ENCODE data around the gene CHIC2.
"Not testable (repeated sequence)": the region's sequence is repeated elsewhere in the genome, so short reads cannot be mapped to it uniquely, and the experiment has no call there.

The CHIC2 gene

DNA sequence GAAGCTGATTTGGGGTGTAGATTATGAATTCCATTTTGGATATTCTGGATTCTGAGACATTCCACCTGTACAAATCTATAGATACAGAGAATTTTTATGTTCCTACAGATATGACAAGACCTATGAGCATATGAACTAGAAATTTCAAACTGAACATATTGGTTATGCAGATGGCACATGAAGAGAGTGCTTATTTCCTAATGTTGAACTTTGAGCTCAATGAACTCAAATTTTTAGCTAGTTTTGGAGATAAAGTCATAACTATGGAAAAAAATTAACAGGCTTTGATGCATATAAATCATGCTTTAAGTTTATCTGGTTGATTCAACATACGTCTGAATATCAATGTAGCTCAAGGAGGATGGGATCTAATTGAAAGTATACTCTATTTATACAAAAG, 8.9 kb downstream of the CHIC2 start:
- Histone ChIP-seq H3K9me3 (ENCODE audit: control insufficient read depth, low read length) (no peaks in the 10 kb centered on the region), H3K9ac (ENCODE audit: low read length) (no peak overlapping the region), H3K4me3 (ENCODE audit: low read length) (no peak overlapping the region), H3K36me3 (ENCODE audit: control insufficient read depth, insufficient read depth, low read length, severe bottlenecking) (no peaks in the 10 kb centered on the region), H3K27me3 (replicated peaks; ENCODE audit: control insufficient read depth, insufficient read depth, low read length) (no peaks in the 10 kb centered on the region), H3K4me1 (ENCODE audit: control insufficient read depth, insufficient read depth, low read length) (peaks cover 62% of the 10 kb centered on the region)
- no peak for DNase-seq (ENCODE audit: low read depth)

DNA sequence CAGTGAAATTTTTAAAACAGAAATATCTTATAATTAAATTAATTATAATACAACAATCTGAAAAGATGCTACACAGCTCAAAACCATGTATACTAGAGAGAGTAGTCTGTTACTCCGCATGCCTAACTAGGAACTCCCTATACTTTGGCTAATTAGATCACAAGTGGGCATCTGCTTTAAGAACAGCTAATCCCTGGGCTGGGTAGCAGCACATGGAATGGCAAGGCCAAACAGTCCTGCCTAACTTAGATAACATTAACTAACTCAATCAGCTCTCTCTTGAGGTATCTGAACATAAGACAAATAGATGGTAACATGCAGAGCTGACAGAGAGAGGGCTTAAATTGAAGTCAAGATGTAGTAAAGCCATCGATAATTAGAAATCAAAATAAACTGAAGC, 9.9 kb downstream of the CHIC2 start:
- Histone ChIP-seq H3K36me3 (ENCODE audit: control insufficient read depth, insufficient read depth, low read length, severe bottlenecking) (no peaks in the 10 kb centered on the region), H3K4me3 (ENCODE audit: low read length) (no peak overlapping the region), H3K9me3 (ENCODE audit: control insufficient read depth, low read length) (no peaks in the 10 kb centered on the region), H3K9ac (ENCODE audit: low read length) (no peak overlapping the region), H3K4me1 (ENCODE audit: control insufficient read depth, insufficient read depth, low read length) (peaks cover 62% of the 10 kb centered on the region), H3K27me3 (replicated peaks; ENCODE audit: control insufficient read depth, insufficient read depth, low read length) (no peaks in the 10 kb centered on the region)
- DNase-seq (ENCODE audit: low read depth): no peak

DNA sequence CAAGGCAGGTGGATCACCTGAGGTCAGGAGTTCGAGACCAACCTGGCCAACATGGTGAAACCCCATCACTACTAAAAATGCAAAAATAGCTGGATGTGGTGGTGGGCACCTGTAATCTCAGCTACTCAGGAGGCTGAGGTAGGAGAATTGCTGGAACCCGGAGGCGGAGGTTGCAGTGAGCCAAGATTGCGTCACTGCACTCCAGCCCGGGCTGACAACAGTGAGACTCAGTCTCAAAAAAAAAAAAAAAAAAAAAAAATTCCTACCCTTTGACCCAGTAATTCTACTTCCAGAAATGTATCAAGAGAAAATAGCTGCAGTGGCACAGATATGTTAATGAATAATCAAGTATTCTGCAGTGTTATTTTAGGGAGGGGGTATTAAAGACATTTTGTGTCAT, 11.1 kb downstream of the CHIC2 start:
- H3K36me3 ChIP-seq (ENCODE audit: control insufficient read depth, insufficient read depth, low read length, severe bottlenecking); H3K9me3 ChIP-seq (ENCODE audit: control insufficient read depth, low read length); H3K27me3 ChIP-seq (replicated peaks; ENCODE audit: control insufficient read depth, insufficient read depth, low read length); H3K4me3 ChIP-seq (ENCODE audit: low read length); H3K9ac ChIP-seq (ENCODE audit: low read length); DNase-seq (ENCODE audit: low read depth): not testable (repeated sequence)
- H3K4me1 ChIP-seq (ENCODE audit: control insufficient read depth, insufficient read depth, low read length): peaks cover 65% of the 10 kb centered on the region

DNA sequence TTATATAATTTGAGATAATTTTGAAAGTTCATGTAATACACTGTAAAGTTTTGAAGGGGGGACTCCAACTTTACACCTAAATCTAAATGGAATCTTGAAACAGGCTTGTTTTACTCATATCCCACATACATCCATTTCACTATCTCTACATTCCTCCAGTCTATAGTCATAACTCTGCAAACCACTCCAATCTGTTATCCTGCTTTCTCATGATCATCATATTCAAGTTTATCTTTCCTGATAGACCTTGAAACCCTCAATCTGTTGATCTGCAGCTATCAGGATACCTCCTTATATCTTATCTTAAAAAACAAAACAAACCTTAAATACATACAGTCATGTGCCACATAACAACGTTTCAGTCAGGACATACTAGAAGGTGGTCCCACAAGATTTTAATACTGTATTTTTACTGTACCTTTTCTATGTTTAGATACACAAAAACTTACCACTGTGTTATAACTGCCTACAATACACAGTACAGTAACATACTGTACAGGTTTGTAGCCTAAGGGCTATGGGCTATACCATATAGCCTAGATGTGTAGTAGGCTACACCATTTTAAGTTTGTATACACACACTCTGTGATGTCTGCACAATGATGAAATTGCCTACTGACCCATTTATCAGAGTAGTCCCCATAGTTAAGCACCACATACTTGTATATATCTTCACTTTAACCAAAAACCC, 14.0 kb downstream of the CHIC2 start:
- H3K36me3 ChIP-seq (ENCODE audit: control insufficient read depth, insufficient read depth, low read length, severe bottlenecking): peaks cover 13% of the 10 kb centered on the region

DNA sequence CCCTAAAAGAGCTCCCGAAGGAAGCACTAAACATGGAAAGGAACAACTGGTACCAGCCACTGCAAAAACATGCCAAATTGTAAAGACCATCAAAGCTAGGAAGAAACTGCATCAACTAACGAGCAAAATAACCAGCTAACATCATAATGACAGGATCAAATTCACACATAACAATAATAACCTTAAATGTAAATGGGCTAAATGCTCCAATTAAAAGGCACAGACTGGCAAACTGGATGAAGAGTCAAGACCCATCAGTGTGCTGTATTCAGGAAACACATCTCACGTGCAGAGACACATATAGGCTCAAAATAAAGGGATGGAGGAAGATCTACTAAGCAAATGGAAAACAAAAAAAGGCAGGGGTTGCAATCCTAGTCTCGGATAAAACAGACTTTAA, 20.8 kb downstream of the CHIC2 start:
- H3K9ac ChIP-seq (ENCODE audit: low read length); H3K27me3 ChIP-seq (replicated peaks; ENCODE audit: control insufficient read depth, insufficient read depth, low read length); H3K4me3 ChIP-seq (ENCODE audit: low read length); DNase-seq (ENCODE audit: low read depth); H3K4me1 ChIP-seq (ENCODE audit: control insufficient read depth, insufficient read depth, low read length); H3K9me3 ChIP-seq (ENCODE audit: control insufficient read depth, low read length): not testable (repeated sequence)
- H3K36me3 ChIP-seq (ENCODE audit: control insufficient read depth, insufficient read depth, low read length, severe bottlenecking): peaks cover 40% of the 10 kb centered on the region

More for the DNA sequence above, 14.0 kb downstream of the CHIC2 start:
- Histone ChIP-seq H3K27me3 (replicated peaks; ENCODE audit: control insufficient read depth, insufficient read depth, low read length) (no peaks in the 10 kb centered on the region), H3K9ac (ENCODE audit: low read length) (no peak overlapping the region), H3K4me3 (ENCODE audit: low read length) (no peak overlapping the region), H3K4me1 (ENCODE audit: control insufficient read depth, insufficient read depth, low read length) (peaks cover 42% of the 10 kb centered on the region), H3K9me3 (ENCODE audit: control insufficient read depth, low read length) (no peaks in the 10 kb centered on the region)
- DNase-seq (ENCODE audit: low read depth): no peak

DNA sequence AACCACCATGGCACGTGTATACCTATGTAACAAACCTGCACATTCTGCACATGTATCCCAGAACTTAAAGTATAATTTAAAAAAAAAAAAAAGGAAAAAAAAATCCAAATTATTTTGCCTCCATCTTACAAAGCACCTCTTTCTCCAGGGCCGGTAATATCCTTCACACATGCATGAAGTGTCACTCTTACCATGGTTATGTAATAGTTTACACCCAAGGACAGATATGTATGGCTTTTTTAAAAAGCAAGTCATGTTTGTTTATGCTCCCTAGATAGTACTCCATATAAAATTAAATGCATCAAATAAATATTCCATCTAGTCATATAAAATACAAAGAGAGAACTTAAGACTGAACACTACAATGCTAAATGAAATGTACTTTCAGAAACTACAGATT, 22.5 kb downstream of the CHIC2 start:
- Histone ChIP-seq H3K9me3 (ENCODE audit: control insufficient read depth, low read length) (no peaks in the 10 kb centered on the region), H3K4me1 (ENCODE audit: control insufficient read depth, insufficient read depth, low read length) (peaks cover 9% of the 10 kb centered on the region)

DNA sequence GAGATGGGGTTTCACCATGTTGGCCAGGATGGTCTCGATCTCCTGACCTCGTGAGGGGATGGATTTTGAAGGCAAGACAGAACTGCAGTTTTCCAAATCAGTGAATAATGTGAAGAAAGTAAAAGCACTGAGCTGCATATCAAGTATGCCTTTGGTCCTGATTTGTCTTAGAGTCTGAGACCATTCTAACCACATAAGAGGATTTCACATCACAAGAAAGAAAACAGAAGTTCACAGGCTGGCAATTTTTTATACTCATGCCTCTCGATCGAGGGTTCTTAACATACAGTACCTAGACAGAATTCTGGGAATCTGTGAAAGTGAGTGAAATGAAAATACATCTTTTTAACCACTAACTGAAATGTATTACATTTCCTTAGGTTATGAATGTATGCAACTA, 23.3 kb downstream of the CHIC2 start:
- H3K27me3 ChIP-seq (replicated peaks; ENCODE audit: control insufficient read depth, insufficient read depth, low read length): no peaks in the 10 kb centered on the region
- no peak overlapping the region for H3K4me3 ChIP-seq (ENCODE audit: low read length)
- peaks cover 9% of the 10 kb centered on the region for H3K4me1 ChIP-seq (ENCODE audit: control insufficient read depth, insufficient read depth, low read length)
- no peak overlapping the region for H3K9ac ChIP-seq (ENCODE audit: low read length)
- H3K36me3 ChIP-seq (ENCODE audit: control insufficient read depth, insufficient read depth, low read length, severe bottlenecking): peaks cover 39% of the 10 kb centered on the region
- DNase-seq (ENCODE audit: low read depth): no peak
- no peaks in the 10 kb centered on the region for H3K9me3 ChIP-seq (ENCODE audit: control insufficient read depth, low read length)

More for the DNA sequence above, 22.5 kb downstream of the CHIC2 start:
- Histone ChIP-seq H3K4me3 (ENCODE audit: low read length) (no peak overlapping the region), H3K9ac (ENCODE audit: low read length) (no peak overlapping the region), H3K36me3 (ENCODE audit: control insufficient read depth, insufficient read depth, low read length, severe bottlenecking) (peaks cover 33% of the 10 kb centered on the region), H3K27me3 (replicated peaks; ENCODE audit: control insufficient read depth, insufficient read depth, low read length) (no peaks in the 10 kb centered on the region)
- no peak for DNase-seq (ENCODE audit: low read depth)

DNA sequence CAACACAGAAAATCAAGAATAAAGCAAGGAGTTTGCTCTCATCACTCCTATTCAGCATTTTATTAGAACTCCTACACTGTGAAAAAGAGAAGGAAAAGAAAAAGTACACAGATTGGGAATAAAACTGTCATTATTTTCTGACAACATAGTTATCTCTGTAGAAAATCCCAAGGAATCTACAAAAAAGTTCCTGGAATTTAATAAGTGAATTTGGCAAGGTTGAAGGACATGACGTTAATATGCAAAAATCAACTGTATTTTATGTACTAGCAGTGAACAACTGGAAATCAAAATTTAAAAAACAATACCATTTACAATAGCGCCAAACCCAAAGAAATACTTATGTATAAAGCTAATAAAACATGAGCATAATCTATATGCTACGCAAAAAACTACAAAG, 26.3 kb downstream of the CHIC2 start:
- no peak overlapping the region for H3K4me3 ChIP-seq (ENCODE audit: low read length)
- peaks cover 59% of the 10 kb centered on the region for H3K36me3 ChIP-seq (ENCODE audit: control insufficient read depth, insufficient read depth, low read length, severe bottlenecking)
- peaks cover 9% of the 10 kb centered on the region for H3K4me1 ChIP-seq (ENCODE audit: control insufficient read depth, insufficient read depth, low read length)
- H3K27me3 ChIP-seq (replicated peaks; ENCODE audit: control insufficient read depth, insufficient read depth, low read length): no peaks in the 10 kb centered on the region
- H3K9ac ChIP-seq (ENCODE audit: low read length): no peak overlapping the region
- no peak for DNase-seq (ENCODE audit: low read depth)
- no peaks in the 10 kb centered on the region for H3K9me3 ChIP-seq (ENCODE audit: control insufficient read depth, low read length)

DNA sequence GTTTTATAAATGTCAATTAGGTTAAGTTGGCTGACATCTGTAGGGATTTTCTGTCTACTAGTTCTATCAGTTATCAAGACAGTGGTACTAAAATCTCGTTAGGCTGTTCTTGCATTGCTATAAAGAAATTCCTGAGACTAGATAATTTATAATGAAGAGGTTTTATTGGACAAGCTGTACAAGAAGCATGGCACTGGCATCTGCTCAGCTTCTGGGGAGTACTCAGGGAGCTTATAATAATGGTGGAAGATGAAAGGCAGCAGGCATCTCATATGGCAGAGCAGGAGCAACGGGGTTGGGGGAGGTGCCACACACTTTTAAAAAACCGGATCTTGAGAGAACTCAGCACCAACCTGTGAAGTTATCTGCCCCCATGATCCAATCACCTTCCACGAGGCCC, 28.2 kb downstream of the CHIC2 start:
- H3K4me1 ChIP-seq (ENCODE audit: control insufficient read depth, insufficient read depth, low read length): peaks cover 12% of the 10 kb centered on the region
- H3K9ac ChIP-seq (ENCODE audit: low read length): no peak overlapping the region
- no peak for DNase-seq (ENCODE audit: low read depth)
- no peak overlapping the region for H3K4me3 ChIP-seq (ENCODE audit: low read length)
- no peaks in the 10 kb centered on the region for H3K27me3 ChIP-seq (replicated peaks; ENCODE audit: control insufficient read depth, insufficient read depth, low read length)
- H3K36me3 ChIP-seq (ENCODE audit: control insufficient read depth, insufficient read depth, low read length, severe bottlenecking): peaks cover 48% of the 10 kb centered on the region
- H3K9me3 ChIP-seq (ENCODE audit: control insufficient read depth, low read length): no peaks in the 10 kb centered on the region

DNA sequence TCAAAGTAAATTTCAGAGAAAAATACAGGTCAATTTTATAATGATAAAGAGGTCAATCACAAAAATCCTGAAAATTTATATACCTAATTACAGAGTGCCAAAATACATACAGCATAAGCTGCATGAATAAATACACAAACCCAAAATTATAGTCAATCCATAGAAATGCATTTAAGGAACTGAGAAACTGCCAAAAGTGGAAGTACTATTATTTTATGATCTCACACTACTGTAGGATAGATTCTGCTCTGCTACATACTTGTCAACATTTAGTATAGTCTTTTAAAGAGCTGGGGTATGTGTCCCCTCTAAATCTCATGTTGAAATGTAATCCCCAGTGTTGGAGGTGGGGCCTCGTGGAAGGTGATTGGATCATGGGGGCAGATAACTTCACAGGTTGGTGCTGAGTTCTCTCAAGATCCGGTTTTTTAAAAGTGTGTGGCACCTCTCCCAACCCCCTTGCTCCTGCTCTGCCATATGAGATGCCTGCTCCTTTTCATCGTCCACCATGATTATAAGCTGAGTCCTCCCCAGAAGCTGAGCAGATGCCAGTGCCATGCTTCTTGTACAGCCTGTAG, 31.8 kb downstream of the CHIC2 start:
- Histone ChIP-seq H3K36me3 (ENCODE audit: control insufficient read depth, insufficient read depth, low read length, severe bottlenecking) (peaks cover 30% of the 10 kb centered on the region), H3K4me1 (ENCODE audit: control insufficient read depth, insufficient read depth, low read length) (peaks cover 9% of the 10 kb centered on the region), H3K4me3 (ENCODE audit: low read length) (no peak overlapping the region), H3K9me3 (ENCODE audit: control insufficient read depth, low read length) (no peaks in the 10 kb centered on the region), H3K27me3 (replicated peaks; ENCODE audit: control insufficient read depth, insufficient read depth, low read length) (no peaks in the 10 kb centered on the region), H3K9ac (ENCODE audit: low read length) (no peak overlapping the region)
- no peak for DNase-seq (ENCODE audit: low read depth)

DNA sequence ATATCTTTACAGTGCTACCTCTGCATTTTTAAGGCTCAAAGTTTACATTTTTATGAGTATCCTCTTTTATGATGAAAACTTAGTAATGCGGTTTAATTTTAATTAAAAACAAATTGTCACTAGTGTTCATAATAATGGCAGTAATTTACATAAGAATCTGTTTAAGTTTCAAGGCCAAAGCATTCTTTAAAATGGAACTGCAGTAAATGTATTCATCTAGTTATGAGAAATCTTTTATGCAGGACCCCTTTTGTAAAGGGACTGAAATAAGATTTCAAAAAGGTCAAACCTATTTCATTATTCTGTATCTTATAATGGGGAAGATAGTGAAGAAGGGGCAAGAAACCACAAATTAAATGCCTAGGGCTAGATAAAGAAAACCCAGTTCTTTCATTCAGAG, 37.1 kb downstream of the CHIC2 start:
- no peak overlapping the region for H3K9ac ChIP-seq (ENCODE audit: low read length)
- no peaks in the 10 kb centered on the region for H3K36me3 ChIP-seq (ENCODE audit: control insufficient read depth, insufficient read depth, low read length, severe bottlenecking)
- no peaks in the 10 kb centered on the region for H3K27me3 ChIP-seq (replicated peaks; ENCODE audit: control insufficient read depth, insufficient read depth, low read length)
- no peaks in the 10 kb centered on the region for H3K9me3 ChIP-seq (ENCODE audit: control insufficient read depth, low read length)
- DNase-seq (ENCODE audit: low read depth): no peak
- H3K4me3 ChIP-seq (ENCODE audit: low read length): no peak overlapping the region
- peaks cover 6% of the 10 kb centered on the region for H3K4me1 ChIP-seq (ENCODE audit: control insufficient read depth, insufficient read depth, low read length)

DNA sequence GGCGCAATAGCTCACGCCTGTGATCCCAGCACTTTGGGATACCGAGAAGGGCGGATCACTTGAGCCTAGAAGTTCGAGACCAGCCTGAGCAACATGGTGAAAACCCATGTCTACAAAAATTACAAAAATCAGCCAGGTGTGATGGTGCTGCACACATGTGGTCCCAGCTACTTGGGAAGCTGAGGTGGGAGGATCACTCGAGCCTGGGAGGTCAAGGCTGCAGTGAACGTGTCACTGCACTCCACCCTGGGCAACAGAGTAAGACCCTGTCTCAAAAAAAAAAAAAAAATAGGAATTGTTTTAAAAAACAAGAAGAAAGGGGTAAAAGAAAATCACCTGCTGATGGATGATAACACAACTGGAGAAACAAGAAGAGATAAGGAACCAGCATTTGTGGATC, 38.8 kb downstream of the CHIC2 start:
- H3K27me3 ChIP-seq (replicated peaks; ENCODE audit: control insufficient read depth, insufficient read depth, low read length): no peaks in the 10 kb centered on the region
- H3K9me3 ChIP-seq (ENCODE audit: control insufficient read depth, low read length): no peaks in the 10 kb centered on the region
- H3K9ac ChIP-seq (ENCODE audit: low read length): no peak overlapping the region
- no peak for DNase-seq (ENCODE audit: low read depth)
- no peaks in the 10 kb centered on the region for H3K4me1 ChIP-seq (ENCODE audit: control insufficient read depth, insufficient read depth, low read length)
- H3K36me3 ChIP-seq (ENCODE audit: control insufficient read depth, insufficient read depth, low read length, severe bottlenecking): no peaks in the 10 kb centered on the region
- no peak overlapping the region for H3K4me3 ChIP-seq (ENCODE audit: low read length)
